ENCODE measurements around the gene PRRG2.

GRCh38 chr19:49564616-49565045 is 16.5 kb upstream of the PRRG2 start:
- no peak for TF ChIP-seq CTCF (IDR thresholded peaks at IDR 0.05)
- TF ChIP-seq POLR2AphosphoS5 (IDR thresholded peaks at IDR 0.05; ENCODE audit: low read depth, low read length), result no peak
- no peak for TF ChIP-seq TCF7L2 (IDR thresholded peaks at IDR 0.05; ENCODE audit: low read depth, low read length)
- TF ChIP-seq SIN3A (IDR thresholded peaks at IDR 0.05; ENCODE audit: borderline replicate concordance, insufficient read depth, low read depth, low read length), result no peak
- TF ChIP-seq, protein P1, sequence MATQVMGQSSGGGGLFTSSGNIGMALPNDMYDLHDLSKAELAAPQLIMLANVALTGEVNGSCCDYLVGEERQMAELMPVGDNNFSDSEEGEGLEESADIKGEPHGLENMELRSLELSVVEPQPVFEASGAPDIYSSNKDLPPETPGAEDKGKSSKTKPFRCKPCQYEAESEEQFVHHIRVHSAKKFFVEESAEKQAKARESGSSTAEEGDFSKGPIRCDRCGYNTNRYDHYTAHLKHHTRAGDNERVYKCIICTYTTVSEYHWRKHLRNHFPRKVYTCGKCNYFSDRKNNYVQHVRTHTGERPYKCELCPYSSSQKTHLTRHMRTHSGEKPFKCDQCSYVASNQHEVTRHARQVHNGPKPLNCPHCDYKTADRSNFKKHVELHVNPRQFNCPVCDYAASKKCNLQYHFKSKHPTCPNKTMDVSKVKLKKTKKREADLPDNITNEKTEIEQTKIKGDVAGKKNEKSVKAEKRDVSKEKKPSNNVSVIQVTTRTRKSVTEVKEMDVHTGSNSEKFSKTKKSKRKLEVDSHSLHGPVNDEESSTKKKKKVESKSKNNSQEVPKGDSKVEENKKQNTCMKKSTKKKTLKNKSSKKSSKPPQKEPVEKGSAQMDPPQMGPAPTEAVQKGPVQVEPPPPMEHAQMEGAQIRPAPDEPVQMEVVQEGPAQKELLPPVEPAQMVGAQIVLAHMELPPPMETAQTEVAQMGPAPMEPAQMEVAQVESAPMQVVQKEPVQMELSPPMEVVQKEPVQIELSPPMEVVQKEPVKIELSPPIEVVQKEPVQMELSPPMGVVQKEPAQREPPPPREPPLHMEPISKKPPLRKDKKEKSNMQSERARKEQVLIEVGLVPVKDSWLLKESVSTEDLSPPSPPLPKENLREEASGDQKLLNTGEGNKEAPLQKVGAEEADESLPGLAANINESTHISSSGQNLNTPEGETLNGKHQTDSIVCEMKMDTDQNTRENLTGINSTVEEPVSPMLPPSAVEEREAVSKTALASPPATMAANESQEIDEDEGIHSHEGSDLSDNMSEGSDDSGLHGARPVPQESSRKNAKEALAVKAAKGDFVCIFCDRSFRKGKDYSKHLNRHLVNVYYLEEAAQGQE (IDR thresholded peaks at IDR 0.05; ENCODE audit: insufficient read depth in 1 of 2, low read depth in 2 of 2, low read length in 1 of 2), result no peak
